ENCODE results near the gene TOP1. TPM values are rescaled to one million over a fixed set of nuclear protein-coding genes. Genes with fewer than 3 reads are reported as not detected.

Gene TOP1
- total RNA-seq, 2 donors from 2014 or later = 80.6 to 85.5 TPM

GRCh38 chr20:41005361-41005729 lies 23.3 kb upstream of the TOP1 start:
- Histone ChIP-seq H3K4me3 (no peak overlapping the region), H3K27ac (peak overlapping the region; percentile 87), H3K4me1 (peaks cover 16% of the 10 kb centered on the region), H3K9me3 (no peaks in the 10 kb centered on the region), H3K9ac (ENCODE audit: low read depth in 2 of 2, low read length in 2 of 2) (peak overlapping the region in 1 of 2 donors; percentile 19), H3K27me3 (no peaks in the 10 kb centered on the region), H3K36me3 (no peaks in the 10 kb centered on the region)
- TF ChIP-seq CTCF (IDR thresholded peaks at IDR 0.05) = no peak
- peak; percentile 91 for DNase-seq
- intact Hi-C loops (cut with DNase I) = no loop called here

- H3K9ac ChIP-seq (ENCODE audit: low read depth in 2 of 2, low read length in 2 of 2) = no peak overlapping the region
- H3K36me3 ChIP-seq = no peaks in the 10 kb centered on the region
- intact Hi-C loops (cut with DNase I) = no loop called here
- no peak overlapping the region for H3K4me3 ChIP-seq
- H3K27ac ChIP-seq = peak overlapping the region; percentile 87
- no peak for DNase-seq
- no peaks in the 10 kb centered on the region for H3K27me3 ChIP-seq
- no peaks in the 10 kb centered on the region for H3K9me3 ChIP-seq
- H3K4me1 ChIP-seq = peaks cover 16% of the 10 kb centered on the region
- TF ChIP-seq CTCF (IDR thresholded peaks at IDR 0.05) = no peak
Measured at GRCh38 chr20:41006126-41006935, 22.3 kb upstream of the TOP1 start.

GRCh38 chr20:41006936-41007474 lies 21.6 kb upstream of the TOP1 start:
- Histone ChIP-seq H3K4me1 (peaks cover 16% of the 10 kb centered on the region), H3K27me3 (no peaks in the 10 kb centered on the region), H3K27ac (no peak overlapping the region), H3K36me3 (no peaks in the 10 kb centered on the region), H3K9me3 (no peaks in the 10 kb centered on the region), H3K4me3 (no peak overlapping the region), H3K9ac (ENCODE audit: low read depth in 2 of 2, low read length in 2 of 2) (no peak overlapping the region)
- TF ChIP-seq CTCF (IDR thresholded peaks at IDR 0.05) = no peak
- intact Hi-C loops (cut with DNase I) = no loop called here
- no peak for DNase-seq

GRCh38 chr20:41007481-41007880 lies 21.1 kb upstream of the TOP1 start:
- no peaks in the 10 kb centered on the region for H3K36me3 ChIP-seq
- no peak overlapping the region for H3K9ac ChIP-seq (ENCODE audit: low read depth in 2 of 2, low read length in 2 of 2)
- DNase-seq = no peak
- H3K27ac ChIP-seq = no peak overlapping the region
- H3K27me3 ChIP-seq = no peaks in the 10 kb centered on the region
- intact Hi-C loops (cut with DNase I) = no loop called here
- no peak for TF ChIP-seq CTCF (IDR thresholded peaks at IDR 0.05)
- no peaks in the 10 kb centered on the region for H3K9me3 ChIP-seq
- H3K4me3 ChIP-seq = no peak overlapping the region
- H3K4me1 ChIP-seq = peaks cover 16% of the 10 kb centered on the region

GRCh38 chr20:41009946-41010345 lies 18.7 kb upstream of the TOP1 start:
- Histone ChIP-seq H3K9me3 (no peaks in the 10 kb centered on the region), H3K4me3 (no peak overlapping the region), H3K9ac (ENCODE audit: low read depth in 2 of 2, low read length in 2 of 2) (no peak overlapping the region), H3K27me3 (no peaks in the 10 kb centered on the region), H3K27ac (no peak overlapping the region), H3K36me3 (no peaks in the 10 kb centered on the region), H3K4me1 (peaks cover 11% of the 10 kb centered on the region)
- no peak for TF ChIP-seq CTCF (IDR thresholded peaks at IDR 0.05)
- no peak for DNase-seq
- intact Hi-C loops (cut with DNase I) = no loop called here

Data from colonic mucosa (tissue), 4 donors.